ENCODE results near the gene RBM14.

DNA sequence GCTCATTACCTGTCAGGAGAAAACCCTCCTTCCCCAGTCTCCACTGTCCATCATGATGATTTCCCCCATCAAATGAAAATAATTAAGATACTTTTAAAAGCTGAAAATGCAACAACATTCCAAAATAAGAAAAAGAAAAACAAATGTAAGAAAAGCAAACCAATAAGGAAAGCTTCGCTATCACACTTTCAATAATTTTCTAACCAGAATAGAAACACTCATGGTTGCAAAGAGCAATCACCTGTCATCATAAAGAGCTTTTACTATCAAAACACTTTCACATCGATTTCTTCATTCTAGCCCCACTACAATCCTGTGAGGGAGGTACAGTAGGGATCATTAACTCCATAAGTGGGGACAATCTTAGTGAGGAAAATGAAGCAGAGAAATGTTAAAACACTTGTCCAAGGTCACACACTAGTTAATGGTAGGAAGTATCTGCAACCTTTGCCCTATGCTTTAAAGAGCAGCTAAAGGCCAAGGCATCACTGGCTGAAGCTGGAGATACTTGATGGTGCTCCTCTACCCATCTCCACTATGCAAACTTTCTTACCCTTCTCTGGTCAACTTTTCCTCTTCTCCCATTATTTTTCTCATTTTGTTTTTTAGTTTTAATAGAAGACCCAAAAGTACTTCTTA, 58.7 kb downstream of the RBM14 start:
- TF ChIP-seq, protein P1, sequence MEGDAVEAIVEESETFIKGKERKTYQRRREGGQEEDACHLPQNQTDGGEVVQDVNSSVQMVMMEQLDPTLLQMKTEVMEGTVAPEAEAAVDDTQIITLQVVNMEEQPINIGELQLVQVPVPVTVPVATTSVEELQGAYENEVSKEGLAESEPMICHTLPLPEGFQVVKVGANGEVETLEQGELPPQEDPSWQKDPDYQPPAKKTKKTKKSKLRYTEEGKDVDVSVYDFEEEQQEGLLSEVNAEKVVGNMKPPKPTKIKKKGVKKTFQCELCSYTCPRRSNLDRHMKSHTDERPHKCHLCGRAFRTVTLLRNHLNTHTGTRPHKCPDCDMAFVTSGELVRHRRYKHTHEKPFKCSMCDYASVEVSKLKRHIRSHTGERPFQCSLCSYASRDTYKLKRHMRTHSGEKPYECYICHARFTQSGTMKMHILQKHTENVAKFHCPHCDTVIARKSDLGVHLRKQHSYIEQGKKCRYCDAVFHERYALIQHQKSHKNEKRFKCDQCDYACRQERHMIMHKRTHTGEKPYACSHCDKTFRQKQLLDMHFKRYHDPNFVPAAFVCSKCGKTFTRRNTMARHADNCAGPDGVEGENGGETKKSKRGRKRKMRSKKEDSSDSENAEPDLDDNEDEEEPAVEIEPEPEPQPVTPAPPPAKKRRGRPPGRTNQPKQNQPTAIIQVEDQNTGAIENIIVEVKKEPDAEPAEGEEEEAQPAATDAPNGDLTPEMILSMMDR (IDR thresholded peaks at IDR 0.05; ENCODE audit: insufficient read depth, low read length): no peak
- TF ChIP-seq POLR2AphosphoS5 (IDR thresholded peaks at IDR 0.05; ENCODE audit: low read depth): no peak
- no peak for TF ChIP-seq SPI1 (IDR thresholded peaks at IDR 0.05; ENCODE audit: borderline replicate concordance, low read depth)
- no peak for TF ChIP-seq GABPA (IDR thresholded peaks at IDR 0.05; ENCODE audit: low read depth)
- TF ChIP-seq, protein P2, sequence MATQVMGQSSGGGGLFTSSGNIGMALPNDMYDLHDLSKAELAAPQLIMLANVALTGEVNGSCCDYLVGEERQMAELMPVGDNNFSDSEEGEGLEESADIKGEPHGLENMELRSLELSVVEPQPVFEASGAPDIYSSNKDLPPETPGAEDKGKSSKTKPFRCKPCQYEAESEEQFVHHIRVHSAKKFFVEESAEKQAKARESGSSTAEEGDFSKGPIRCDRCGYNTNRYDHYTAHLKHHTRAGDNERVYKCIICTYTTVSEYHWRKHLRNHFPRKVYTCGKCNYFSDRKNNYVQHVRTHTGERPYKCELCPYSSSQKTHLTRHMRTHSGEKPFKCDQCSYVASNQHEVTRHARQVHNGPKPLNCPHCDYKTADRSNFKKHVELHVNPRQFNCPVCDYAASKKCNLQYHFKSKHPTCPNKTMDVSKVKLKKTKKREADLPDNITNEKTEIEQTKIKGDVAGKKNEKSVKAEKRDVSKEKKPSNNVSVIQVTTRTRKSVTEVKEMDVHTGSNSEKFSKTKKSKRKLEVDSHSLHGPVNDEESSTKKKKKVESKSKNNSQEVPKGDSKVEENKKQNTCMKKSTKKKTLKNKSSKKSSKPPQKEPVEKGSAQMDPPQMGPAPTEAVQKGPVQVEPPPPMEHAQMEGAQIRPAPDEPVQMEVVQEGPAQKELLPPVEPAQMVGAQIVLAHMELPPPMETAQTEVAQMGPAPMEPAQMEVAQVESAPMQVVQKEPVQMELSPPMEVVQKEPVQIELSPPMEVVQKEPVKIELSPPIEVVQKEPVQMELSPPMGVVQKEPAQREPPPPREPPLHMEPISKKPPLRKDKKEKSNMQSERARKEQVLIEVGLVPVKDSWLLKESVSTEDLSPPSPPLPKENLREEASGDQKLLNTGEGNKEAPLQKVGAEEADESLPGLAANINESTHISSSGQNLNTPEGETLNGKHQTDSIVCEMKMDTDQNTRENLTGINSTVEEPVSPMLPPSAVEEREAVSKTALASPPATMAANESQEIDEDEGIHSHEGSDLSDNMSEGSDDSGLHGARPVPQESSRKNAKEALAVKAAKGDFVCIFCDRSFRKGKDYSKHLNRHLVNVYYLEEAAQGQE (IDR thresholded peaks at IDR 0.05; ENCODE audit: insufficient replicate concordance, low read depth): no peak
